ENCODE results near the gene CATSPER4.

- TF ChIP-seq, protein P1, sequence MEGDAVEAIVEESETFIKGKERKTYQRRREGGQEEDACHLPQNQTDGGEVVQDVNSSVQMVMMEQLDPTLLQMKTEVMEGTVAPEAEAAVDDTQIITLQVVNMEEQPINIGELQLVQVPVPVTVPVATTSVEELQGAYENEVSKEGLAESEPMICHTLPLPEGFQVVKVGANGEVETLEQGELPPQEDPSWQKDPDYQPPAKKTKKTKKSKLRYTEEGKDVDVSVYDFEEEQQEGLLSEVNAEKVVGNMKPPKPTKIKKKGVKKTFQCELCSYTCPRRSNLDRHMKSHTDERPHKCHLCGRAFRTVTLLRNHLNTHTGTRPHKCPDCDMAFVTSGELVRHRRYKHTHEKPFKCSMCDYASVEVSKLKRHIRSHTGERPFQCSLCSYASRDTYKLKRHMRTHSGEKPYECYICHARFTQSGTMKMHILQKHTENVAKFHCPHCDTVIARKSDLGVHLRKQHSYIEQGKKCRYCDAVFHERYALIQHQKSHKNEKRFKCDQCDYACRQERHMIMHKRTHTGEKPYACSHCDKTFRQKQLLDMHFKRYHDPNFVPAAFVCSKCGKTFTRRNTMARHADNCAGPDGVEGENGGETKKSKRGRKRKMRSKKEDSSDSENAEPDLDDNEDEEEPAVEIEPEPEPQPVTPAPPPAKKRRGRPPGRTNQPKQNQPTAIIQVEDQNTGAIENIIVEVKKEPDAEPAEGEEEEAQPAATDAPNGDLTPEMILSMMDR (IDR thresholded peaks at IDR 0.05): no peak
- no peak for TF ChIP-seq POLR2A (IDR thresholded peaks at IDR 0.05)
Measured at GRCh38 chr1:26234644-26235370, 44.4 kb downstream of the CATSPER4 start.

Data from heart left ventricle (tissue), 13 donors.